Tibial artery (tissue), 4 donors: ENCODE data around the gene OCEL1.
"Not testable (repeated sequence)": the region's sequence is repeated elsewhere in the genome, so short reads cannot be mapped to it uniquely, and the experiment has no call there.

Experiments
- DNase-seq, 2 donors: peaks; one replicate each; pipeline ENCODE4 v3.0.0-alpha.2; 2019
- H3K27ac ChIP-seq, 2 donors: fragments of 200-600 bp; sonication (generic) in 1 of 2; 1 replicate in 1 of 2; 2 replicates in 1 of 2; pipeline ENCODE4 v1.5.1; 2018 to 2019; ENCODE audit warnings: mild to moderate bottlenecking in 1 of 2
- H3K27me3 ChIP-seq, 2 donors: fragments of 200-600 bp; sonication (generic) in 1 of 2; one replicate each; pipeline versions ENCODE4 v1.5.1 to v1.6.0; 2016 to 2019
- H3K36me3 ChIP-seq, 3 donors: fragments of 200-600 bp; sonication (generic) in 2 of 3; one replicate each; pipeline ENCODE4 v1.5.1; 2016 to 2019; ENCODE audit warnings: mild to moderate bottlenecking in 2 of 3
- H3K4me1 ChIP-seq, 4 donors: fragments of 200-600 bp; sonication (generic) in 2 of 4; 1 replicate in 3 of 4; 2 replicates in 1 of 4; pipeline ENCODE4 v1.5.1; 2016 to 2019
- H3K4me3 ChIP-seq, 2 donors: fragments of 200-600 bp; sonication (generic) in 1 of 2; 1 replicate in 1 of 2; 2 replicates in 1 of 2; pipeline ENCODE4 v1.5.1; 2018 to 2019; ENCODE audit warnings: mild to moderate bottlenecking in 2 of 2
- H3K9me3 ChIP-seq, 3 donors: fragments of 200-600 bp; sonication (generic) in 1 of 3; one replicate each; pipeline ENCODE4 v1.5.1; 2016 to 2019
- intact Hi-C: fragments of 100-400 bp; cut with DNase I; formaldehyde crosslinking; loops from one replicate; pipeline ENCODE4 v1.15.0; 2023; ENCODE audit warnings: low total_unique reads
- TF ChIP-seq, protein P1 (sequence below), 2 experiments: fragments of 200-600 bp in 1 of 2; fragments of 450-650 bp in 1 of 2; IDR thresholded peaks; one replicate each; pipeline ENCODE4 v1.5.1; 2017 to 2019; ENCODE audit warnings: antibody characterized with exemption in 2 of 2, mild to moderate bottlenecking in 1 of 2, moderate library complexity in 1 of 2

OCEL1 gene

DNA sequence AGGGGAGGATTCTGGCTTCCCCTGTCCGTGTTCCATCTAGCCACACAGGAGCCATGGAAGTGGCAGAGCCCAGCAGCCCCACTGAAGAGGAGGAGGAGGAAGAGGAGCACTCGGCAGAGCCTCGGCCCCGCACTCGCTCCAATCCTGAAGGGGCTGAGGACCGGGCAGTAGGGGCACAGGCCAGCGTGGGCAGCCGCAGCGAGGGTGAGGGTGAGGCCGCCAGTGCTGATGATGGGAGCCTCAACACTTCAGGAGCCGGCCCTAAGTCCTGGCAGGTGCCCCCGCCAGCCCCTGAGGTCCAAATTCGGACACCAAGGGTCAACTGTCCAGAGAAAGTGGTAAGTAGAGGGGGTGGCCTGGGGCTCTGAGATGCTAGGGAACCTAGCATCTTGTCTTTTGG, 42.7 kb downstream of the OCEL1 start:
- intact Hi-C loops = no loop called here
- H3K4me3 ChIP-seq = no peak overlapping the region
- TF ChIP-seq, protein P1, sequence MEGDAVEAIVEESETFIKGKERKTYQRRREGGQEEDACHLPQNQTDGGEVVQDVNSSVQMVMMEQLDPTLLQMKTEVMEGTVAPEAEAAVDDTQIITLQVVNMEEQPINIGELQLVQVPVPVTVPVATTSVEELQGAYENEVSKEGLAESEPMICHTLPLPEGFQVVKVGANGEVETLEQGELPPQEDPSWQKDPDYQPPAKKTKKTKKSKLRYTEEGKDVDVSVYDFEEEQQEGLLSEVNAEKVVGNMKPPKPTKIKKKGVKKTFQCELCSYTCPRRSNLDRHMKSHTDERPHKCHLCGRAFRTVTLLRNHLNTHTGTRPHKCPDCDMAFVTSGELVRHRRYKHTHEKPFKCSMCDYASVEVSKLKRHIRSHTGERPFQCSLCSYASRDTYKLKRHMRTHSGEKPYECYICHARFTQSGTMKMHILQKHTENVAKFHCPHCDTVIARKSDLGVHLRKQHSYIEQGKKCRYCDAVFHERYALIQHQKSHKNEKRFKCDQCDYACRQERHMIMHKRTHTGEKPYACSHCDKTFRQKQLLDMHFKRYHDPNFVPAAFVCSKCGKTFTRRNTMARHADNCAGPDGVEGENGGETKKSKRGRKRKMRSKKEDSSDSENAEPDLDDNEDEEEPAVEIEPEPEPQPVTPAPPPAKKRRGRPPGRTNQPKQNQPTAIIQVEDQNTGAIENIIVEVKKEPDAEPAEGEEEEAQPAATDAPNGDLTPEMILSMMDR (IDR thresholded peaks at IDR 0.05) = no peak
- H3K27ac ChIP-seq = no peak overlapping the region
- no peaks in the 10 kb centered on the region for H3K9me3 ChIP-seq
- peaks cover 0 to 14% (median 12%) of the 10 kb centered on the region in 4 donors for H3K4me1 ChIP-seq
- H3K27me3 ChIP-seq = no peaks in the 10 kb centered on the region
- H3K36me3 ChIP-seq = peaks cover 39 to 52% (median 42%) of the 10 kb centered on the region in 3 donors
- DNase-seq = no peak

DNA sequence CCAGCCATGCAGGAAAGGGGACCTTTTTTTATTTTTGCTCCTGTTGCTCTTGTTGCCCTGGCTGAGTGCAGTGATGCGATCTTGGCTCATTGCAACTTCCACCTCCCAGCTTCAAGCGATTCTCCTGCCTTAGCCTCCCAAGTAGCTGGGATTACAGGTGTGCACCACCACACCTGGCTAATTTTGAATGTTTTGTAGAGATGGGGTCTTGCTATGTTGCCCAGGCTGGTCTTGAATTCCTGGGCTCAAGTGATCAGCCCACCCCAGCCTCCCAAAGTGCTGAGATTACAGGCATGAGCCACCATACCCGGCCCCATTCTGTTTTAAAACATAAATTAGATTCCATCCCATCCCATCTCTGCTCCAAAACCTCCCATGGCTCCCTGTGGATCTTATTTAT, 48.9 kb downstream of the OCEL1 start:
- H3K27ac ChIP-seq, H3K9me3 ChIP-seq, H3K4me3 ChIP-seq, H3K27me3 ChIP-seq, DNase-seq, H3K4me1 ChIP-seq, intact Hi-C loops: not testable (repeated sequence)
- peaks cover 66 to 95% (median 80%) of the 10 kb centered on the region in 3 donors for H3K36me3 ChIP-seq

DNA sequence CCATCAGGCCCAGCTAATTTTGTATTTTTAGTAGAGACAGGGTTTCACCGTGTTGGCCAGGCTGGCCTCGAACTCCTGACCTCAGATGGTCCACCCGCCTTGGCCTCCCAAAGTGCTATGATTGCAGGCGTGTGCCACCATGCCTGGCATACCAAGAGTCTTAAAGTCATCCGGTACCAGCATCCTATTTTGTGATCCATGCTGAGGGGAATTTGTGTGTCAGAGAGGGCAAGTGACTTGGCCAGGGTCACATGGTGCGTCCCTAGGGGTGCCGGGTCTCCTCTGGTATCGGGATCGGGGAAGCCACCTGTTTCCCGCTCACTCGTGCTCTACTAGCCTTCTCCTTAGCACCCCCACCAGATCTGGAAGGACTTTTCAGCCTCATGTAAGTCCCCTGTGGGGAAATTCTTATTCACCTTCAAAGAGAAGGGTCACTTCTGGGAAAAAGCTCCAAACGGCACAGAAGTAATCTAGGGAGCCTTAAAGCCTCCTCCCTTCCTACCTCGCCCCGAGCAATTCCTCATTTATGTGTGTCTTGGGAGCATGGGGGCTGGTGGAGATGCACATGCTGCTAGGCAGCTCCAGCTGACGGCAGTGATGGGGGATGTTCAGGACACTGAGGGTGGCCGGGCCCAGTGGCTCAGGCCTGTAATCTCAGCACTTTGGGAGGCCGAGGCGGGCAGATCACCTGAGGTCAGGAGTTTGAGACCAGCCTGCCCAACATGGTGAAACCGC, 49.6 kb downstream of the OCEL1 start:
- H3K4me1 ChIP-seq = no peaks in the 10 kb centered on the region
- peaks cover 58 to 88% (median 80%) of the 10 kb centered on the region in 3 donors for H3K36me3 ChIP-seq
- H3K4me3 ChIP-seq = no peak overlapping the region
- H3K27ac ChIP-seq = no peak overlapping the region
- intact Hi-C loops = no loop called here
- TF ChIP-seq, protein P1 (IDR thresholded peaks at IDR 0.05) = no peak
- peaks cover 0 to 4% of the 10 kb centered on the region in 2 donors for H3K27me3 ChIP-seq
- H3K9me3 ChIP-seq = no peaks in the 10 kb centered on the region
- DNase-seq = no peak
